Fibroblast of lung (primary cell): ENCODE data around the gene SYCN. TPM values are rescaled to one million over a fixed set of nuclear protein-coding genes. Genes with fewer than 3 reads are reported as not detected.

ENCODE experiments used
- DNase-seq, 2 donors: peaks; one replicate each; pipeline versions ENCODE4 v3.0.0 to v3.0.0-alpha.2; 2010; ENCODE audit warnings: low read depth in 2 of 2
- H2AFZ ChIP-seq: 2 replicates; pipeline ENCODE4 v1.5.1; 2012; ENCODE audit warnings: low read length, control low read depth, inconsistent platforms
- H3K27ac ChIP-seq: 2 replicates; pipeline ENCODE4 v1.5.1; 2011; ENCODE audit warnings: low read length, control low read depth; ENCODE audit not compliant: insufficient read depth
- H3K27me3 ChIP-seq: 2 replicates; pipeline ENCODE4 v1.5.1; 2011; ENCODE audit warnings: mild to moderate bottlenecking, low read length; ENCODE audit not compliant: control insufficient read depth, insufficient read depth
- H3K36me3 ChIP-seq: 2 replicates; pipeline ENCODE4 v1.5.1; 2011; ENCODE audit warnings: low read length; ENCODE audit not compliant: control insufficient read depth, insufficient read depth
- H3K4me1 ChIP-seq: 2 replicates; pipeline ENCODE4 v1.5.1; 2011; ENCODE audit warnings: low read length; ENCODE audit not compliant: control insufficient read depth, insufficient read depth; ENCODE audit errors: extremely low read depth
- H3K4me2 ChIP-seq: 2 replicates; pipeline ENCODE4 v1.5.1; 2011; ENCODE audit warnings: low read length, control low read depth; ENCODE audit not compliant: insufficient read depth; ENCODE audit errors: extremely low read depth
- H3K4me3 ChIP-seq, 4 experiments: fragments of 200-600 bp in 1 of 4; sonication (generic) in 1 of 4; replicated peaks in 1 of 4; 2 replicates each; pipeline ENCODE4 v1.5.1; 2011 to 2016; ENCODE audit warnings: low read length in 4 of 4, low read depth in 3 of 4, mild to moderate bottlenecking in 3 of 4, control low read depth in 2 of 4, inconsistent platforms in 1 of 4, mixed read lengths in 1 of 4; ENCODE audit not compliant: insufficient read depth in 1 of 4; ENCODE audit errors: control extremely low read depth in 1 of 4
- H3K79me2 ChIP-seq: 2 replicates; pipeline ENCODE4 v1.5.1; 2012; ENCODE audit warnings: mild to moderate bottlenecking, low read length, inconsistent platforms; ENCODE audit not compliant: control insufficient read depth, insufficient read depth
- H3K9ac ChIP-seq: 2 replicates; pipeline ENCODE4 v1.5.1; 2011; ENCODE audit warnings: mild to moderate bottlenecking, low read length, control low read depth; ENCODE audit not compliant: insufficient read depth
- H3K9me3 ChIP-seq: 2 replicates; pipeline ENCODE4 v1.5.1; 2012; ENCODE audit warnings: low read depth, low read length; ENCODE audit not compliant: control insufficient read depth, insufficient read depth
- H4K20me1 ChIP-seq: 2 replicates; pipeline ENCODE4 v1.5.1; 2011; ENCODE audit warnings: low read length; ENCODE audit not compliant: control insufficient read depth, insufficient read depth; ENCODE audit errors: extremely low read depth
- EZH2 ChIP-seq: IDR thresholded peaks from 2 replicates; pipeline ENCODE4 v1.5.1; 2012; ENCODE audit warnings: low read length, control low read depth, mild to moderate bottlenecking; ENCODE audit errors: missing control alignments
- polyA plus RNA-seq, 2 donors: library from polyadenylated mRNA; depleted of rRNA in 1 of 2; stranded (reverse) in 1 of 2; unstranded in 1 of 2; fragments of >200 nt; gene quantifications; 2 replicates each; pipeline ENCODE4 v1.2.1, GENCODE V29; 2011 to 2012; ENCODE audit warnings: missing spikeins in 1 of 2
- total RNA-seq: library from RNA; depleted of rRNA; stranded (reverse); fragments of >200 nt; gene quantifications from 2 replicates; pipeline ENCODE4 v1.2.1, GENCODE V29; 2014
- TF ChIP-seq, protein P1 (sequence below), 2 donors: IDR thresholded peaks in 1 of 2; conservative IDR thresholded peaks in 1 of 2; 1 replicate in 1 of 2; 2 replicates in 1 of 2; pipeline ENCODE4 v1.5.1; 2011 to 2012; ENCODE audit warnings: low read length in 2 of 2, control low read depth in 1 of 2, inconsistent platforms in 1 of 2, low read depth in 1 of 2, mild to moderate bottlenecking in 1 of 2

SYCN gene
- total and polyA plus RNA-seq, 2 donors (not counting 1 experiment from before 2014, with no cell fraction given), result not detected

DNA sequence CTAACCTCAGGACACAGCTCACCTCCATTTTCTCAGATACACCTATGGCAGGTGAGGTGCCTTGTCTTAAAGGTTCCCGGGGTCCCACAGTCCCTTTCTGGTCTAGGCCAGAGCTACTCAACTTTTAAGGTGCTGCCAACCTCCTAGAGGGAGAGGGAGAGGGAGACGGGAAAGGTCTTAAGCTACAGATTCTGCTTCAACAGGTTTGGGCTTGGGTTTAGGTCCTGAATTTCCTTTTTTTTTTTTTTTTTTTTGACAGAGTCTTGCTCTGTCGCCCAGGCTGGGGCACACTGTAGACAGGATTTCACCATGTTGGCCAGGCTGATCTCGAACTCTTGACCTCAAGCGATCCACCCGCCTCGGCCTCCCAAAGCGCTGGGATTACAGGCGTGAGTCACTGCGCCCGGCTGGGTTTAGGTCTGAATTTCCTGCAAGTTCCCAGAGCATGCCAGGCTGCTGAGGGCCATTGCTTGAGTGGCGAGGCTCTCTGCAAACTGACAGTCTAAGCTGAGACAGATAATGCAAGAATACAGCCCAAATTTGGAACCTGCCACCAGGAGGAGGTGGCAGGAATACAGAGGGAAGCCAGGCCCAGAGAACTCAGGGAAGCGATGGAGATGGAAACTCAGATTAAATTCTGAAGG lies 7.8 kb upstream of the SYCN start:
- Histone ChIP-seq H2AFZ (no peak overlapping the region), H3K9me3 (no peaks in the 10 kb centered on the region), H3K27ac (no peak overlapping the region), H3K4me2 (no peak overlapping the region), H3K4me1 (no peaks in the 10 kb centered on the region), H3K27me3 (peaks cover 3% of the 10 kb centered on the region), H3K79me2 (no peaks in the 10 kb centered on the region), H4K20me1 (no peaks in the 10 kb centered on the region), H3K9ac (no peak overlapping the region), H3K4me3 (no peak overlapping the region), H3K36me3 (no peaks in the 10 kb centered on the region)
- DNase-seq, result no peak
- TF ChIP-seq, protein P1, sequence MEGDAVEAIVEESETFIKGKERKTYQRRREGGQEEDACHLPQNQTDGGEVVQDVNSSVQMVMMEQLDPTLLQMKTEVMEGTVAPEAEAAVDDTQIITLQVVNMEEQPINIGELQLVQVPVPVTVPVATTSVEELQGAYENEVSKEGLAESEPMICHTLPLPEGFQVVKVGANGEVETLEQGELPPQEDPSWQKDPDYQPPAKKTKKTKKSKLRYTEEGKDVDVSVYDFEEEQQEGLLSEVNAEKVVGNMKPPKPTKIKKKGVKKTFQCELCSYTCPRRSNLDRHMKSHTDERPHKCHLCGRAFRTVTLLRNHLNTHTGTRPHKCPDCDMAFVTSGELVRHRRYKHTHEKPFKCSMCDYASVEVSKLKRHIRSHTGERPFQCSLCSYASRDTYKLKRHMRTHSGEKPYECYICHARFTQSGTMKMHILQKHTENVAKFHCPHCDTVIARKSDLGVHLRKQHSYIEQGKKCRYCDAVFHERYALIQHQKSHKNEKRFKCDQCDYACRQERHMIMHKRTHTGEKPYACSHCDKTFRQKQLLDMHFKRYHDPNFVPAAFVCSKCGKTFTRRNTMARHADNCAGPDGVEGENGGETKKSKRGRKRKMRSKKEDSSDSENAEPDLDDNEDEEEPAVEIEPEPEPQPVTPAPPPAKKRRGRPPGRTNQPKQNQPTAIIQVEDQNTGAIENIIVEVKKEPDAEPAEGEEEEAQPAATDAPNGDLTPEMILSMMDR (conservative IDR thresholded peaks at IDR 0.05 in 1 of 2, IDR thresholded peaks at IDR 0.05 in 1 of 2; ENCODE audit: low read depth in 1 of 2, low read length in 2 of 2), result no peak
- no peak for TF ChIP-seq EZH2

DNA sequence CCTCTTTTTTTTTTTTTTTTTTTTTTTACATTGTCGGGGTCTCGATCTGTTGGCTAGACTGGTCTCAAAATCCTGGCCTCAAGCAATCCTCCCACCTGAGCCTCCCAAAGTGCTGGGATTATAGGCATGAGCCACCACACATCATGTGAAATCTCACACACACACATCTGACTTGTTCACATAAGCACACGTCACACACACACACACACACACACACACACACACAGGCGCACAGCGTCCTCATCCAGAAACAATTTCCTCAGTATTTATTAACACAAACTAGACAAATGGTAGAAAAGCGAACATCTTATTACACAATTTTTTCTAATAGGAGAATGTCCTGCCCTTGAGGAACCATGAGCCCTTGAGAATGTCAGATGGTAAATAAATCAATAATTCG lies 5.1 kb upstream of the SYCN start:
- H3K27ac ChIP-seq, result no peak overlapping the region
- no peaks in the 10 kb centered on the region for H3K4me1 ChIP-seq
- no peaks in the 10 kb centered on the region for H3K79me2 ChIP-seq
- no peaks in the 10 kb centered on the region for H3K9me3 ChIP-seq
- no peak overlapping the region for H3K9ac ChIP-seq
- TF ChIP-seq, protein P1 (conservative IDR thresholded peaks at IDR 0.05 in 1 of 2, IDR thresholded peaks at IDR 0.05 in 1 of 2; ENCODE audit: low read depth in 1 of 2, low read length in 2 of 2), result no peak
- TF ChIP-seq EZH2, result no peak
- no peak for DNase-seq
- H2AFZ ChIP-seq, result no peak overlapping the region
- H3K27me3 ChIP-seq, result peaks cover 1% of the 10 kb centered on the region
- no peak overlapping the region for H3K4me3 ChIP-seq
- no peaks in the 10 kb centered on the region for H4K20me1 ChIP-seq
- H3K4me2 ChIP-seq, result no peak overlapping the region
- H3K36me3 ChIP-seq, result no peaks in the 10 kb centered on the region

DNA sequence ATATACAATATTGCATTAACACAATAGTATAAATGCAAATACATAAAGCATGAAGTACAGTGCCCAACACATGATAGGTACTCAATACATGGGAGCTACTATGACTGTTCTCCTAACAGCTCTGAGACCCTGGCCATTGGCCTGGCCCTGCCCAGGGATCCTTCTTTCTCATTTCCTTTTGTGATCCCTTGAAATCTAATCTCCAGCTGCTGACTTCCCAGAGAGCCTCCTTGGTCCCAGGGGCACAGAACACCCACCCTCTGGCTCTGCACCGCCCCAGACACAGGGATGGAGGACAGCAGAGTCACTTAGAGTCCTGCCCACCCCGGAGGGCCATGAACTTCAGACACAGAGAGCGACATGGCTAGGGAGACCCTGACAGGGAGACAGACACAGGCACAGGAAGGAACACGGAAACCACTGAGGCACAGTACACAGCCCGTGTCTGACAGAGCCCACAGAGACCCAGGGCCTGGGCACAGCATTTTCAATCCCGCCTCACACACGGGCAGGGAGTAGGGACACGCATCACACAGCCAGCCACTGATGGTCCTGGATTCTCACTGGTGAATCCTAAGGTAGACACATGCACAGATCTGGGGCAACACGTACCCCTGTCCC lies 4.2 kb upstream of the SYCN start:
- H3K79me2 ChIP-seq, result no peaks in the 10 kb centered on the region
- no peak overlapping the region for H2AFZ ChIP-seq
- H3K9me3 ChIP-seq, result no peaks in the 10 kb centered on the region
- H4K20me1 ChIP-seq, result no peaks in the 10 kb centered on the region
- peaks cover 8% of the 10 kb centered on the region for H3K27me3 ChIP-seq
- H3K9ac ChIP-seq, result no peak overlapping the region
- no peaks in the 10 kb centered on the region for H3K36me3 ChIP-seq
- no peaks in the 10 kb centered on the region for H3K4me1 ChIP-seq
- H3K4me3 ChIP-seq, result no peak overlapping the region
- TF ChIP-seq, protein P1 (conservative IDR thresholded peaks at IDR 0.05 in 1 of 2, IDR thresholded peaks at IDR 0.05 in 1 of 2; ENCODE audit: low read depth in 1 of 2, low read length in 2 of 2), result no peak
- TF ChIP-seq EZH2, result no peak
- no peak overlapping the region for H3K27ac ChIP-seq
- H3K4me2 ChIP-seq, result no peak overlapping the region
- no peak for DNase-seq
